Activated naive CD4-positive, alpha-beta T cell treated with anti-CD3 and anti-CD28 coated beads, Interleukin-2, amount 50 U/mL, for 24 hours (primary cell): ENCODE results near the gene C2orf76.

ENCODE experiments used
- H3K27ac Mint-ChIP-seq: one replicate; pipeline ENCODE4 v1.8.0; 2021; ENCODE audit warnings: mild to moderate bottlenecking, mixed read lengths
- H3K27me3 Mint-ChIP-seq: one replicate; pipeline ENCODE4 v1.8.0; 2021; ENCODE audit warnings: mixed read lengths
- H3K36me3 Mint-ChIP-seq: one replicate; pipeline ENCODE4 v1.8.0; 2021; ENCODE audit warnings: mixed read lengths
- H3K4me1 Mint-ChIP-seq: one replicate; pipeline ENCODE4 v1.8.0; 2021; ENCODE audit warnings: mixed read lengths
- H3K4me3 Mint-ChIP-seq: one replicate; pipeline ENCODE4 v1.8.0; 2021; ENCODE audit warnings: mild to moderate bottlenecking, mixed read lengths
- H3K9me3 Mint-ChIP-seq: one replicate; pipeline ENCODE4 v1.8.0; 2021; ENCODE audit warnings: mixed read lengths

C2orf76 gene

GRCh38 chr2:119255760-119256581, 110.7 kb downstream of the C2orf76 start:
- no peaks in the 10 kb centered on the region for H3K36me3 Mint-ChIP-seq
- no peak overlapping the region for H3K4me3 Mint-ChIP-seq
- no peaks in the 10 kb centered on the region for H3K4me1 Mint-ChIP-seq
- H3K27me3 Mint-ChIP-seq: no peaks in the 10 kb centered on the region
- no peak overlapping the region for H3K27ac Mint-ChIP-seq
- H3K9me3 Mint-ChIP-seq: no peaks in the 10 kb centered on the region

- H3K27me3 Mint-ChIP-seq: no peaks in the 10 kb centered on the region
- no peak overlapping the region for H3K27ac Mint-ChIP-seq
- no peaks in the 10 kb centered on the region for H3K4me1 Mint-ChIP-seq
- H3K36me3 Mint-ChIP-seq: no peaks in the 10 kb centered on the region
- H3K4me3 Mint-ChIP-seq: no peak overlapping the region
- no peaks in the 10 kb centered on the region for H3K9me3 Mint-ChIP-seq
These were observed 112.0 kb downstream of the C2orf76 start for GRCh38 chr2:119254601-119255080.

GRCh38 chr2:119253760-119254600, 112.7 kb downstream of the C2orf76 start:
- Mint-ChIP-seq H3K36me3 (no peaks in the 10 kb centered on the region), H3K27ac (no peak overlapping the region), H3K9me3 (no peaks in the 10 kb centered on the region), H3K4me3 (no peak overlapping the region), H3K27me3 (no peaks in the 10 kb centered on the region), H3K4me1 (no peaks in the 10 kb centered on the region)

- H3K27ac Mint-ChIP-seq: no peak overlapping the region
- H3K4me3 Mint-ChIP-seq: no peak overlapping the region
- H3K4me1 Mint-ChIP-seq: no peaks in the 10 kb centered on the region
- H3K36me3 Mint-ChIP-seq: no peaks in the 10 kb centered on the region
- no peaks in the 10 kb centered on the region for H3K9me3 Mint-ChIP-seq
- no peaks in the 10 kb centered on the region for H3K27me3 Mint-ChIP-seq
These were observed 113.4 kb downstream of the C2orf76 start for GRCh38 chr2:119253114-119253702.
